ENCODE measurements around the gene VSX1.

Gene VSX1

GRCh38 chr20:25037288-25038102, 44.4 kb downstream of the VSX1 start:
- DNase-seq = no peak

GRCh38 chr20:25036331-25036936, 45.5 kb downstream of the VSX1 start:
- DNase-seq = no peak

GRCh38 chr20:25035921-25036320, 46.0 kb downstream of the VSX1 start:
- DNase-seq = peak; percentile 79

- DNase-seq = no peak
Measured at GRCh38 chr20:25033924-25034300, 48.0 kb downstream of the VSX1 start.

GRCh38 chr20:25033265-25033923, 48.5 kb downstream of the VSX1 start:
- DNase-seq = no peak

- no peak for DNase-seq
Measured at GRCh38 chr20:25032478-25033264, 49.3 kb downstream of the VSX1 start.

GRCh38 chr20:25032065-25032477, 49.9 kb downstream of the VSX1 start:
- DNase-seq = no peak

- DNase-seq = no peak
Measured at GRCh38 chr20:25031241-25031640, 50.7 kb downstream of the VSX1 start.

- DNase-seq = no peak
Measured at GRCh38 chr20:25030649-25031207, 51.2 kb downstream of the VSX1 start.

- no peak for DNase-seq
Measured at GRCh38 chr20:25030007-25030648, 51.8 kb downstream of the VSX1 start.

- DNase-seq = no peak
Measured at GRCh38 chr20:25025986-25026605, 55.8 kb downstream of the VSX1 start.

Data from KG1 (cell line).